Measurements from ENCODE around the gene PLEKHG4. TPM values are rescaled to one million over a fixed set of nuclear protein-coding genes. Genes with fewer than 3 reads are reported as not detected.
A peak's percentile ranks its signal among the peaks of the same experiment; 100 is the strongest.

PLEKHG4 gene, protein sequence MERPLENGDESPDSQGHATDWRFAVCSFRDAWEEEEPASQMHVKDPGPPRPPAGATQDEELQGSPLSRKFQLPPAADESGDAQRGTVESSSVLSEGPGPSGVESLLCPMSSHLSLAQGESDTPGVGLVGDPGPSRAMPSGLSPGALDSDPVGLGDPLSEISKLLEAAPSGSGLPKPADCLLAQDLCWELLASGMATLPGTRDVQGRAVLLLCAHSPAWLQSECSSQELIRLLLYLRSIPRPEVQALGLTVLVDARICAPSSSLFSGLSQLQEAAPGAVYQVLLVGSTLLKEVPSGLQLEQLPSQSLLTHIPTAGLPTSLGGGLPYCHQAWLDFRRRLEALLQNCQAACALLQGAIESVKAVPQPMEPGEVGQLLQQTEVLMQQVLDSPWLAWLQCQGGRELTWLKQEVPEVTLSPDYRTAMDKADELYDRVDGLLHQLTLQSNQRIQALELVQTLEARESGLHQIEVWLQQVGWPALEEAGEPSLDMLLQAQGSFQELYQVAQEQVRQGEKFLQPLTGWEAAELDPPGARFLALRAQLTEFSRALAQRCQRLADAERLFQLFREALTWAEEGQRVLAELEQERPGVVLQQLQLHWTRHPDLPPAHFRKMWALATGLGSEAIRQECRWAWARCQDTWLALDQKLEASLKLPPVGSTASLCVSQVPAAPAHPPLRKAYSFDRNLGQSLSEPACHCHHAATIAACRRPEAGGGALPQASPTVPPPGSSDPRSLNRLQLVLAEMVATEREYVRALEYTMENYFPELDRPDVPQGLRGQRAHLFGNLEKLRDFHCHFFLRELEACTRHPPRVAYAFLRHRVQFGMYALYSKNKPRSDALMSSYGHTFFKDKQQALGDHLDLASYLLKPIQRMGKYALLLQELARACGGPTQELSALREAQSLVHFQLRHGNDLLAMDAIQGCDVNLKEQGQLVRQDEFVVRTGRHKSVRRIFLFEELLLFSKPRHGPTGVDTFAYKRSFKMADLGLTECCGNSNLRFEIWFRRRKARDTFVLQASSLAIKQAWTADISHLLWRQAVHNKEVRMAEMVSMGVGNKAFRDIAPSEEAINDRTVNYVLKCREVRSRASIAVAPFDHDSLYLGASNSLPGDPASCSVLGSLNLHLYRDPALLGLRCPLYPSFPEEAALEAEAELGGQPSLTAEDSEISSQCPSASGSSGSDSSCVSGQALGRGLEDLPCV
- 10 to 100 TPM in 2 of 4 donors, 1 to 10 TPM in 2; 6.8 to 45.3 (median 17.1) TPM for total RNA-seq

DNA sequence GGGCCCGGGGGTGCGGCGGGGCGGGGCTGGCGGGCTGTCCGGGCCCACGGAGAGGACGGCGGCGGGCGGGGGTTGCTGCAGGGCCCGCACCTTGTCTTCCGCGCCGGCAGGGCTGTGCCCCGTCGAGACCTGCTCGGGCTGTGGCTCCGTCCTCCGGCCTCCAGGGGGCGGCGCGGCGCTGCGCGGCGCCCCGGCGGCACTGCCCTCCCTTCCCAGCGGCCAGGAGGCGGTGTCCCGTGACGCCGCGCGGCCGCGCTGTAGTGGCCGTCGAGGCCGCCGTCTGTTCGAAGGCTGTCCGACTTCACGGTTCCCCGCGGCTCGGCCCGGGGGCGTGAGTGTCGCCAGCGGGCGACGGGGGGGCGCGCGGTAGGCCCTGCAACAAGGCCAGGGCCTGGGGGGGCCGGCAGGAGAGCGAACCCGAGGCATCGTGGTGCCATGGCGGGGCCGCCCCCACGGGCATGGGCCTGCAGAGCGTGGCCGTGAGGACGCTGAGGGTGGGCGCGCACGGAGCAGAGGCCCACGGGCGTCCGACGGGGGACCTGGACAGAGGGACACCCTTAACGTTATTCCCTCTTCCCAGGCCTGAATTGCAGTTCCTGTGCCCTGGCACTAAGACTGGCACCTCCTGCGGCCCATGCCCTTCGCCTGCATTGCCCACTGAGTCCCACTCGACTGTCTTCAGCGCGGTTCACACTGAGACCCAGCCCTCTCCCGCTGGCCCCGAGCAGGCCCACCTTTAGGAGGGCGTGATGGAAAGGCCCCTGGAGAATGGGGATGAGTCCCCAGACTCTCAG lies at the start of gene PLEKHG4:
Gene PLEKHG4, plus strand, starts transcription at position 237 of the 794 bp plus-strand sequence. Its CDS starts 513 bp downstream, at position 750.
- DNase-seq = peak; percentile 54 to 75

DNA sequence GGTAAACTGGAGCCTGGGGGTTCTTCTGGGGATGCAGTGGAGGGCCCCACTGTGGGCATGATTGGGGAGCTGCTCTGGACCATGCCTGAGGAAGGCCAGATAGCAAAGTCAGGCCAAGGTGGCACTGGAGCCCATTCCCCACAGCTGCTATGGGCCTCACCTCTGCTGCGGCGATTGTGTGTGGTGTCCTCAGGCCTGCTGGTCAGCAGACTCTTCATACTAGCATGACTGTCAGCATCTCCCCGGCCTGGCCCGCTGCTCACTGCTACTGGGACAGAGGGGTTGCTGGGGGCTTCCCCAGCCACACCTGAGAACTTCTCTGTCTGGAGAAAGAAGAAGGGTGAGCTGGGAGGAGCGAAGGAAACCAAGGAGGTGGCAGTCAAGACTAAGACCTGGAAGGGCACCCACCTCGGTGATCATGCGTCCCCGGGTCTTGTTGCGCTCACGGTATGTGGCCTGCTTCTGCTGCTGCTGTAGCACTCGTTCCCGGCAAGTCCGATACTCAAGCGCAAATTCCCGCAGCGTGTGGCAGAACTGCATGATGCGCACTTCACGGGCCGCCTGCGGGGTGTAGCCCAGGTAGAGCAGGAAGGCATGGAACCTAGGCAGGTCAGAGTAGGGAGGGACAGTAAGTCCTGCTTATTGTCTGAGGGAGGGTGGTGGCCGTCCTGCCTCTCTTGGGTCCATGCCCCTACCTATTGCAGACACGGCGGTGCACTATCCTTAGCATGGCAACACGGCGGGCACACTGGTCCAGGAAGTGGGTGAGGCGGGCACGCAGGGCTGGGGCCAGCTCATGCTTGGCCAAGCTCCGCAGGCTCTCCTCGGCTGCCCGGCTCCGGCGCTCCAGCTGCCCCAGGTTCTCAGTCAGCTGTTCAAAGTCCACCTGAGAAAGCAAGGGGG lies 49.2 kb upstream of the PLEKHG4 start:
- Histone ChIP-seq H3K9me3 (no peaks in the 10 kb centered on the region), H3K27ac (no peak overlapping the region), H3K4me1 (peaks cover 4 to 12% of the 10 kb centered on the region in 2 donors), H3K27me3 (no peaks in the 10 kb centered on the region), H3K36me3 (no peaks in the 10 kb centered on the region), H3K4me3 (no peak overlapping the region)
- intact Hi-C loops (cut with DNase I; ENCODE audit: low total_unique reads) = no loop called here
- TF ChIP-seq POLR2A (IDR thresholded peaks at IDR 0.05) = no peak
- TF ChIP-seq, protein P1, sequence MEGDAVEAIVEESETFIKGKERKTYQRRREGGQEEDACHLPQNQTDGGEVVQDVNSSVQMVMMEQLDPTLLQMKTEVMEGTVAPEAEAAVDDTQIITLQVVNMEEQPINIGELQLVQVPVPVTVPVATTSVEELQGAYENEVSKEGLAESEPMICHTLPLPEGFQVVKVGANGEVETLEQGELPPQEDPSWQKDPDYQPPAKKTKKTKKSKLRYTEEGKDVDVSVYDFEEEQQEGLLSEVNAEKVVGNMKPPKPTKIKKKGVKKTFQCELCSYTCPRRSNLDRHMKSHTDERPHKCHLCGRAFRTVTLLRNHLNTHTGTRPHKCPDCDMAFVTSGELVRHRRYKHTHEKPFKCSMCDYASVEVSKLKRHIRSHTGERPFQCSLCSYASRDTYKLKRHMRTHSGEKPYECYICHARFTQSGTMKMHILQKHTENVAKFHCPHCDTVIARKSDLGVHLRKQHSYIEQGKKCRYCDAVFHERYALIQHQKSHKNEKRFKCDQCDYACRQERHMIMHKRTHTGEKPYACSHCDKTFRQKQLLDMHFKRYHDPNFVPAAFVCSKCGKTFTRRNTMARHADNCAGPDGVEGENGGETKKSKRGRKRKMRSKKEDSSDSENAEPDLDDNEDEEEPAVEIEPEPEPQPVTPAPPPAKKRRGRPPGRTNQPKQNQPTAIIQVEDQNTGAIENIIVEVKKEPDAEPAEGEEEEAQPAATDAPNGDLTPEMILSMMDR (IDR thresholded peaks at IDR 0.05) = no peak
- no peak for DNase-seq

More for the DNA sequence above, at the start of gene PLEKHG4:
- Histone ChIP-seq H3K9me3 (no peaks in the 10 kb centered on the region), H3K27ac (peak within 1 kb of the TSS; percentile 53 to 75), H3K4me3 (peak within 1 kb of the TSS; percentile 22 to 53), H3K4me1 (peaks cover 0 to 5% of the 10 kb centered on the region in 2 donors), H3K27me3 (no peaks in the 10 kb centered on the region), H3K36me3 (no peaks in the 10 kb centered on the region)
- TF ChIP-seq, protein P1 (IDR thresholded peaks at IDR 0.05) = peak; percentile 42 to 94 (median 90)
- peak in 1 of 2 donors; percentile 46 for TF ChIP-seq POLR2A (IDR thresholded peaks at IDR 0.05)
- intact Hi-C loops (cut with DNase I; ENCODE audit: low total_unique reads) = no loop called here

DNA sequence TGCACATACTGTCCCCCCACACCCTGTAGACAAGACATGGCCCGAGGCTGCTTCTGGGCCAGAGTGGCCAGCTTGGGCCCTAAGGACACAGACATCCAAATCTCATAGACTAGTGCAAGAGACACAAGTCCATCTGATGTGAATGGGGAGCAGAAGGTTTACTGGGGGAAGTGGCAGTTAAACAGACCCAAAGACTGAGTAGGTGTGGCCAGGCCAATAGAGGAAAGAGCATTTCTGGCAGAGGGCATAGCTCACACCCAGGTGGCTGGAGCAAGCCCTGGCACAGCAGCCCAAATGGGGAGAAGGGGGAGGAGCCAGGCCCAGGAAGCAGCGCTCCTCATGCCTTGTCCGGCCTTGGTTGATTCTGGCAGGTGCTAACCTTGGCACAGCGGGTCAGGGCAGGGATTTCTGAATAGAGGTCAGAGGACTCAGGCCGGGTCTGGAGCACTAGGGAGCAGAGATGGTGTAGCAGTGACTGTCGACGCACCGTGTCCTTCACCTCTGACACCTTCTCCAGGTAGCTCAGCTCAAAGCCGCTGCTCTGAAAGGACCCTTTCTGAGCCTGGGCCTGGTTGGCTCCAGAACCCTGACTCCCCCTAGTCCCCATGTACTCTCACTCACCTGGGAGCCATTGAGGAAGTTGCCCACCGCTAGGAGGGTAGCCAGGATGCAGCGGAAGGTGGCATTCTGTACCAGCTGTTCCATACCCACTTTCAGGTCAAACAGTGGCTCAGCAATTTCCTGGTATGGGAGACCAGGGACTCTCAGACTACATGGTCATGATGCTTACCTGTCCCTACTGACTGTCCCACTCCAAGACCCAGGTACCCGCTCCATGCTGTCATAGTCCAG lies 48.3 kb upstream of the PLEKHG4 start:
- Histone ChIP-seq H3K4me3 (no peak overlapping the region), H3K27ac (no peak overlapping the region), H3K9me3 (no peaks in the 10 kb centered on the region), H3K4me1 (peaks cover 4 to 7% of the 10 kb centered on the region in 2 donors), H3K27me3 (no peaks in the 10 kb centered on the region), H3K36me3 (no peaks in the 10 kb centered on the region)
- DNase-seq = no peak
- intact Hi-C loops (cut with DNase I; ENCODE audit: low total_unique reads) = no loop called here
- TF ChIP-seq, protein P1 (IDR thresholded peaks at IDR 0.05) = no peak
- no peak for TF ChIP-seq POLR2A (IDR thresholded peaks at IDR 0.05)

All from uterus (tissue), 4 donors.